COR-L47 (cell line): ENCODE measurements around the gene RAB1A.
"Not testable (repeated sequence)": the region's sequence is repeated elsewhere in the genome, so short reads cannot be mapped to it uniquely, and the experiment has no call there.

Experiments used
- DNase-seq: peaks from one replicate; lab custom pipeline; 2025; lab: John Stamatoyannopoulos, UW

Gene RAB1A

DNA sequence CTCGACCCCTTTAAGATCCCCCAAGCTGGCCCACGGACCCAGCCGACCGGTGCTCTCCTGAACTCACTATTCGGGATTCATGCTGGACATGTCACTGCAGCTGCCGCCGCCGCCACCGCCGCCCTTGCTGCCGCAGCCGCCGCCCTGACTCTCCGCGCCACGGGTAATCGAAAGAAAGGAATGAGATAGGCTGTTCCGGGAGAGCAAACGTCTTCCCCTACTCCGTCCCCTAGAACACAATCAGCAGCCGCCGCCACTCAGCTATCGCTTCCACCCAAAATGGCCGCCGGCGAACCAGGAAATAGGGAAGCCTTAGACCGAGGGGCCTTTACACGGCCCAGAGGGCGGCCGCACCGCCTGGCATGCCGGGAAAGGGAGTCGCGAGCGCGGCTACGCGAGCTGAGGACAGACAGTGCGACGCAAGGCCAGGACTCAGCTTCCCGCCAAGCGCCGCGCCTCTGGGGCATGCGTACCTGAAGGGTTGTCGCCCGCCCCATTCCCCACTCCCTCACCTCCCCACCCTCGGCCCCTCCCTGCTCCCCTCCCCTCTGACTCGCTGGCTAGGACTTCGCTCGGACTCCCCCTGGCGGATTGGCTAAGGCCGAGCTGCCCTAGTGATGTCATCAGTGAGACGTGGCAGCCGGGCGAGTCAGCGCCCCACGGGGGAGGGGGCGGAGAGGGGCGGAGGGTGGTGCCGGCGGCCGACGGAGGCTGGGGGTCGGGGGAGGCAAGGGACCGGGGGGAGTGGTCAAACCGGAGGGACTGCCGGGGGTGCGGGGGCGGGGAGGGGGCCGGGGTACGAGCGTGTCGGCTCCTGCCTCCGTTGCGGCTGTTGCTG, at the start of gene RAB1A:
Gene RAB1A, minus strand, starts transcription at position 281 of the 838 bp plus-strand sequence. Its CDS starts 191 bp downstream, at position 90.
- peak; percentile 99 for DNase-seq

DNA sequence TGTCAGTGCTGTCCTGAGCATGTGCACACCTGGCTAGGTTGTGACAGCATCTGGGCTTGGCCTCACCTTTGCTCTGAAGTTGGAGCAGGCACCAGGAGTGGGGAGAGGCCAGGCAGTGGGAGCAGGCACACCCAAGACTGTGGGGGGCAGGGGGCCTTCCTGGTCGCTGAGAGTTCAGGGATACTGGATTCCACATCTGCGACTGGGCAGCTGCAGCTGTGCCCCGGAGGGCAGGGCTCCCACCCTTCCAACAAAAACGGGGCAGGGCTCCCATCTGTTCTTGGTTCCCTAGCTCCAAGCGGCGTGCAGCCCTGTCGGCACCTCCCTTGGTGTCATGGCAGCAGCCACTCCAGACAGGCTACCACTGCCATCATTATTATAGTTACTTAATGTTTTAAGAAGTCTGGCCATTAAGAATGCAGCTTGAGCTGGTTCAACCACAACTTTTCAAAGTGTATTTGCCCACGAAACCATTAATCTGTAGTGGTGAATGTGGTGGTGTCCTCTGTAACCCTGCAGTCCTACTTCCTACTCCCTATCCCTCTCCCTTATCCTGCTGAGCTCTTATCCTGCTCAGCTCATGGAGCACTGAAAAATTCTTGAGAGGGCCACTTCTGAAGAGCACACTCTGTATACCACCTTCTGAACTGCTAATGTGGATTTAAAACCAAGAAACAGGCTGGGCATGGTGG, 48.0 kb upstream of the RAB1A start:
- no peak for DNase-seq

DNA sequence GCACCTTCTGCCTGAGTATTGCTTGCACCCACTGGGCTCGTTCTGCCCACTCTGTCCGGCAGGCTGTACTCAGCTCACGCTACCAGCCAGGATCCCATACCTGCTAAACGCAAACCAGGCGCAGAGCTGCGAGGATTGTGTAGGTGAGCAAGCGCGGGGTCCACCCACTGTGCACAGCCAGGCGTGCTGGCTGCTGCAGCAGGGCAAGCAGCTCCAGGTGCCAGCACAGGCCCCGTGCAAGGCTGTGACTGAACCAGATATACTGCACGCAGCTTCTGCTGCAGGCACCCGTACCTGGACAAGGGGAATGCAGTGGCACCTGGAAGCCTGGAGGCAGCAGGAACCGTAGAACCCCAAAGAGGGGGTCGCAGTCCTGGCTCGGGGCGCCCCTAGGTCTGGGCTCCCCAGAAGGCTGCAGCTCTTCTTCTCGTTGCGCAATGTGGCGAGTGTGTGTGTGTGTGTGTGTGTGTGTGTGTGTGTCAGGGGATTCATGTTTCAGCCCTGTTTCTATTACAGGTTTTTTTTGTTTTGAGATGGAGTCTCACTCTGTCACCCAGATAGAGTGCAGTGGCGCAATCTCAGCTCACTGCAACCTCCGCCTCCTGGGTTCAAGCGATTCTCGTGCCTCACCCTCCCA, 46.1 kb upstream of the RAB1A start:
- no peak for DNase-seq

DNA sequence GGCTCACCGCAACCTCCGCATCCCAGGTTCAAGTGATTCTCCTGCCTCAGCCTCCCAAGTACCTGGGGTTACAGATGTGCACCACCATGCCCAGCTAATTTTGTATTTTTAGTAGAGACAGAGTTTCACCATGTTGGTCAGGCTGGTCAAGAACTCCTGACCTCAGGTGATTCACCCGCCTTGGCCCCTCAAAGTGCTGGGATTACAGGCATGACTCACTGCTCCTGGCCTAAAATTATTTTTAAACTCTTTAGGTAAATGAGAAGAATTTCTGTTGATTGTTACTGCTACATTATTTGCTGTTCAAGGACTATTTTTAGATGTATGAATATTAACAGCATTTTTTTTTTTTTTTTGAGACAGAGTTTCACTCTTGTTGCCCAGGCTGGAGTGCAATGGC, 44.1 kb upstream of the RAB1A start:
- not testable (repeated sequence) for DNase-seq

GRCh38 chr2:65172994-65173790, 43.3 kb upstream of the RAB1A start:
- DNase-seq, result no peak

DNA sequence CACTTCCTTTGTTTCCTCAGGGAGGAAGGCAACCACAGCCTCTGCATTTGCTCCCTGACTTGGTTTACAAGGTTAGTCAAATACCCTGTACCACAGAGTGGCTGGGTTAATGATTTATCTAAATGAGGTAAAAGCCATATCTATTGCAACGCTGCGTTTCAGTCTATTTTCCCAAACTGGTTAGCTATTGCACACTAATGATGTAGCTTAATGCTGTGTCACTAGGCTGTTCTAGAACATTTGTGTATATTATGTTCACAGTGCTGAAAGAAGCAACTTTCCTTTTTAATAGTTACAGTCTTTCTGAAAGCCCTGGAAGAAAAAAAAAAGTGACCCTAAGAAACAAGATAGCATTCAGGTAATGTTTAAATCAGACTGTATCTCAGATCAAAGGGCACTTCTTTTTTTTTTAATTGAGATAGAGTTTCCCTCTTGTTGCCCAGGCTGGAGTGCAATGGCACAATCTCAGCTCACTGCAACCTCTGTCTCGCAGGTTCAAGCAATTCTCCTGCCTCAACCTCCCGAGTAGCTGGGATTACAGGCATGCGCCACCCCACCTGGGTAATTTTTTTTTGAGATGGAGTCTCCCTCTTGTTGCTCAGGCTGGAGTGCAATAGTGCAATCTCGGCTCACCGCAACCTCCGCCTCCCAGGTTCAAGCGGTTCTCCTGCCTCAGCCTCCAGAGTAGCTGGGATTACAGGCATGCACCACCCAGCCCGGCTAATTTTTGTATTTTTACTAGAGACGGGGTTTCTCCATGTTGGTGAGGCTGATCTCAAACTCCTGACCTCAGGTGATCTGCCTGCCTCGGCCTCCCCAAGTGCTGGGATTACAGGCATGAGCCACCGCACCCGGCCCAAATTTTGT, 40.9 kb upstream of the RAB1A start:
- not testable (repeated sequence) for DNase-seq

- DNase-seq, result no peak
Observed at GRCh38 chr2:65169760-65170136, 39.8 kb upstream of the RAB1A start.

- no peak for DNase-seq
Observed at GRCh38 chr2:65165558-65165957, 35.7 kb upstream of the RAB1A start.

- DNase-seq, result no peak
Observed at GRCh38 chr2:65164426-65164891, 34.6 kb upstream of the RAB1A start.

DNA sequence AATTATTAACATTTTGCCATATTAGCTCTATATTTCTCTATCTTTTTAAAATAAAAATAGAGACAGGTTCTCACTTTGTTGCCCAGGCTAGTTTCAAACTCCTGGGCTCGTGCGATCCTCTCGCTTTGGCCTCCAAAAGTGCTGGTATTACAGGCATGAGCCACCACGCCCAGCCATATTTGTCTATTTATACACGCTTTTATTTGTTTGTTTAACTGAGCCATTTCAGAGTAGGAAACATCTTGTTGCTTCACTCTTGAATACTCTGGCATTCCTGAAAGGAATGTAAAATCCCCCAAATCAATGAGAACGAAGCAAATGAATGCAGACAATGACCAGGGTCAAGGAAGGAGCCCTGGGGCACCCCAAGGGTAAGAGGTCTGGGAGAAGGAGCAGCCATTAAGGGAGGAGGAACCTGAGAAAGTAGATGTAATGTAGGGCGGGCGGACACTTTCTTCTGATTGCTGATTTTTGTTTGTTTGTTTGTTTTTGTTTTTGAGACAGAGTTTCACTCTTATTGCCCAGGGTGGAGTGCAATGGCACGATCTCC, 31.7 kb upstream of the RAB1A start:
- no peak for DNase-seq

DNA sequence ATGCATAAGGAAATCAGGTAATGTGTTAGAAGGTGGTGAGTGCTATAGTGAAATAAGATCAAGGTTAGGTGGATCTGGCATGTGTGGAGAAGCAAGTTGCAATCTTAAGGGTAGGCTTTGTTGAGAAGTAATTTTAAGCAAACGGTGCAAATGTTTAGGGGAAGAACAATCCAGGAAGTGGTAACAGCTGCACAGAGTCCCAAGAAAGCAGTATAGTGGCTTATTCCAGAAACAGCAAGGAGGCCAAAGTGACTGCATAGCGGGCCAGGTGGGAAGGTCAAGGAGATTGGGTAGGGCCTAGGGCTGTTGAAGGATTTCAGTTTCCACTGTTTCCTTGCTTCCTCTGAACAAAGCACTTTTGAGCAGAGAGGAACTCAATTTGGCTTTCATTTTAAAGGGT, 30.0 kb upstream of the RAB1A start:
- no peak for DNase-seq

DNA sequence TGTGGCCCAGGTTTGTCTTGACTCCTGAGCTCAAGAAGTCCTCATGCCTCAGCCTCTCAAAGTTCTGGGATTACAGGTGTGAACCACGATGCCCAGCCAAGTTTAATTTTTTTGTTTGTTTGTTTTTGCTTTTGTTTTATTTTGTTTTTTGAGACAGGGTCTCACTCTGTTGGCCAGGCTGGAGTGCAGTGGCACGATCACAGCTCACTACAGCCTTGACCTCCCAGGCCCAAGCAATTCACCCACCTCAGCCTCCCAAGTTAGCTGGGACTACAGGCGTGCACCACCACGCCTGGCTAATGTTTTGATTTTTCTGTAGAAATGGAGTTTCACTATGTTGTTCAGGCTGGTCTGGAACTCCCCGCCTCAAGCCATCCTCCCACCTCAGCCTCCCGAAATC, 29.4 kb upstream of the RAB1A start:
- DNase-seq, result no peak

DNA sequence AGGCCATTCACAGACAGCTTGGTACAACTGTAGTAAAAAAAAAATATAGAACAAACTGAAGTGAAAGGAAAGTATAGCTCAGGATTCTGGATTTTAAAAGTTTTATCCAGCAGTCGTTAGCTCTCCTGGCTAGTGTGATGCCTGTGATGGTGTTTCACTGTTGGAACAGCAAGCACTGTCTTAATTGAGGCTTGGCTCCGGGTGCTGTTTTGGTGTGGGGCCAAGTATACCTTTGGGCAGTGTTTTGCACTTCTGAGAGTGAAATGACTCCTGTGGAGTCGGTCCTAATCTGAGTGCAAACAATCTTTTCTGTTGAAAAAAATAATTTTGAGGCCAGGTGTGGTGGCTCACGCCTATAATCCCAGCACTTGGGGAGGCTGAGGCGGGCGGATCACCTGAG, 28.7 kb upstream of the RAB1A start:
- DNase-seq, result peak; percentile 32

GRCh38 chr2:65157856-65158255, 27.9 kb upstream of the RAB1A start:
- DNase-seq, result not testable (repeated sequence)

DNA sequence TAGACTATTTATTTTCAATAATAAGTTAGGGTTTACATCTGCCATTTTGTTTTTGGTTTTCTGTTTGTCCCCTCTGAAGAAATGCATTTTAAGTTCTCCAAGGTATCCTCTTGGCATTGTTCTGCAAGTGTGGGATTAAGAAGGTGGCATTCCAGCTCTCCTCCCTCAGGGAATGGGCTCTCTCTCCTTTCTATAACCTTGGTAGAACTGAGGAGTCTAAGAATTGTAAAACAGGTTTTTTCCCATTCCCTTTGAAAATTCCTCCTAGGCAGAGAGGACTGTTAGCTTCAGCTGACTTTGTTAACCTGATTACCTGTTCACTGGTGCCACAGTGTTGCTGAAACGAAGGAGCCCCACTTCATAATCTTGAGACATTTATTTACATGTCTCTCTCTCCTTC, 26.1 kb upstream of the RAB1A start:
- DNase-seq, result no peak

DNA sequence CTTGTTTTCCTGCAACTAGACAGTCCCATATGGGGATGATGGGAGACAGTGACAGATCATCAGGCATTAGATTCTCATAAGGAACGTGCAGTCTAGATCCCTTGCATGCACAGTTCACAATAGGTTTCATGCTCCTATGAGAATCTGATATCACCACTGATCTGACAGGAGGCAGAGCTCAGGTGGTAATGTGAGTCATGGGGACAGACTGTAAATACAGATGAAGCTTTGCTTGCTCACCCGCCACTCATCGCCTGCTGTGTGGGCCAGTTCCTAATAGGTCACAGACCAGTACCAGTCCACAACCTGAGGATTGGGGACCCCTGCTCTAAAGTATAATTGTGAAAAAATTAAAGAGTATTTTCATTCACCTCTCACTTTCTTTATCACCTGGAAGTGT, 23.6 kb upstream of the RAB1A start:
- no peak for DNase-seq

- DNase-seq, result no peak
Observed at GRCh38 chr2:65146078-65146477, 16.2 kb upstream of the RAB1A start.

DNA sequence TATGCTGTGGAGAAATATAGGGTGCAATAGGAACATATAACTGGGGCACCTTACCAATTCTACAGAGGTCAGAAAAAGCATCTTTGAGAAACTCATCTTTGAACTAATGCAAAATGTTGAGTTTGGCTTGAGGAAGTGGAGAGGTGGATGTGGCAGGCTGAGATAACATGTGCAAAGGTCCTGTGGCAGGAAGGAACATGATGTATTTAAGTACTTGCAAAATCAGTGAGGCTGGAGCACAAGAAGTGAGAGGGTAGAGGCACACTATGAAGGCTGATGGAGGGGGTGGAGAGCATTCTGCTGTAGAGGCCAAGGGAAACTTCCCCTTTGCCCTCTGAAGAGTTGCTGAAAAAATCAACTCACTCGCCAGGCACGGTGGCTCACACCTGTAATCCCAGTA, 14.7 kb upstream of the RAB1A start:
- DNase-seq, result no peak

DNA sequence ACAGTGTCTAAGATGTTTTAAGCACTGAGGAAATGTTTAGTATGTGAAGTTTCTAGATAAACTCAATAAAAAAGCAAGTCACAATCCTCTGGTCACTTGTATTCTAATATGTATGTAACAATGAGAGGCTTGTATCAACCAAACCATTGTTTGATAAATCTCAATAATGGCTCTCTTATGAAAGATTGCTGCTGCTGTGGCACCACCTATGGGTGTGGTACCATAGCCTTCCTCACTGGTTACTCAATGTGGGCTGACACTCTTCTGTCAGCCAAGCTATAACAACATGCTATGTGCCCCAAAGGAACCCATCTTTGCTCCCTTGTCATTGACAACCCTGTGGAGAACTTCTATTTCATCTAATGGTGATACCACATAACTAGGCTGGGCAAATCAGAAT, 12.6 kb upstream of the RAB1A start:
- no peak for DNase-seq

DNA sequence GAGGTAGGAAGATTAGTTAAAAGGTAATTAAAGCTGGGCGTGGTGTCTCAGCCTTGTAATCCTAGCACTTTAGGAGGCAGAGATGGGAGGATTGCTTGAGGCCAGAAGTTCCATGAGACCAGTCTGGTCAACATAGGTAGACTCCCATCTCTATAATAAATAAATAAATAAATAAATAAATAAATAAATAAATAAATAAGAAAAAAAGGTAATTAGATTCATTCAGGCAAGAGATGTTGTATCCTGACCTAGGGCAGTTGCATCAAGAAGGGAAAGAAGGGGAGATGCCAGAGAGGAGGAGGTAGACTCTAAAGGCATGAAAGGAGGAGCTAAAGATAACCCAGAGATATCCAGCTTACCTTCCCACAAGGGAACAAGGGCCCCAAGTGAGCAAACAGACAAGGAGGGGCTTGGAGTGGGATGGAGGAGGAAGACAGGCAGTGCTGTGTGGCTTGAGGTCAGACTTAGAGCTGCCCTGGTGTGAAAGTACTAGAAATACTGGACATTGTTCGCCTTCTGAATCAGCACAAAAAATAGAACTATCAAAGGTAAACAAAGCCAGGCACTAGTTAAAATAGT, 7.4 kb upstream of the RAB1A start:
- no peak for DNase-seq
